ENCODE data around the gene APRT.
"Not testable (repeated sequence)": the region's sequence is repeated elsewhere in the genome, so short reads cannot be mapped to it uniquely, and the experiment has no call there.

Gene APRT

DNA sequence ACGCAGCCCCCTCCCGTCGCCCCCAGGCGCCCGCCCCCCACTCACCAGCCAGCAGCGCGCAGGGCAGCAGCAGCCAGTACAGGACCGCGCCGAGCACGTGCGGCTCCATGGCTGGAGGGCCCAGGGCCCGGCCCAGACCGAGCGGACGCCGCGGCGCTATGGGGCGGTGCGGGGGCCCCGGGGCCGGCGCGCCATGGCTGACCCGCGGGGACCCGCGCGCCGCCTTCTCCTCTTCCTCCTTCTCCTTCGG lies 26.9 kb downstream of the APRT start:
- no peak for DNase-seq

DNA sequence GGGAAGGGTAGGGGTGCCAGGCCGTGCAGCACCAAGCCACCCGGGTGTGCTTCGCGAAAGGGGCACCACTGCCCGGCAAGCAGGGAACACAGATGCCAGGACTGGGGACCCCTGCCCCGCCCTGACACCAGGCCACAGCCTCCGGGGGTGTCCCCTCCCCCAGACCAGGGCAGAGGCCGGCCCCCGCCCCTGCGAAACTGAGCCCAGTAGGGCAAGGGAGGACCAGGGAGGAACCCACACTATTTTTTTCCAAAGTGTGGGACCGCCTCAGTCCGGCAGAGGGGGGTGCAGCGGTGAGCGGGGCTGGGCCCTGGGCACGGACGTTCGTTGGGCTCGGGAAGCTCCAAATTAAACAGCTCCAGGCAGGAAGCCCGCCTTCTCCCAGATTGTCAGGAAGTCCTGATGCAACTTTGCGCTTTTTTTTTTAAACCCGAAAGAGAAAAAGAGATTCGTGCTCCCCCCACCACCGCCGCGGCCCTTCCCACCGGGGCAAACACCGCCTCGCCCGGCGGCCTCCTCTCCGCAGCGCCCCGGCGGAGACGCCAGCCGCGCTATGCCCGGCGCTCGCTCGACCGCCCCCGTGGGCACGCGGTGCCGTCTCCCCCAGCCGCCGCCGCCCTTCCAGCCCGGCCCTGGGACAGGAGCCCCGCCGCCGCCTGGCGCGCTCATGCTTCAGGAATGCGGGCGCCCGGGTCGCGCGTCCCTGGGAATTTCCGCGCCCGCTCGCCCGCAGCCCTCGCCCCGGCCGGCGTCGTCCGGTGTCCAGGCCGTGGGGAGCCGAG lies 27.5 kb downstream of the APRT start:
- DNase-seq: peak; percentile 65 to 76

DNA sequence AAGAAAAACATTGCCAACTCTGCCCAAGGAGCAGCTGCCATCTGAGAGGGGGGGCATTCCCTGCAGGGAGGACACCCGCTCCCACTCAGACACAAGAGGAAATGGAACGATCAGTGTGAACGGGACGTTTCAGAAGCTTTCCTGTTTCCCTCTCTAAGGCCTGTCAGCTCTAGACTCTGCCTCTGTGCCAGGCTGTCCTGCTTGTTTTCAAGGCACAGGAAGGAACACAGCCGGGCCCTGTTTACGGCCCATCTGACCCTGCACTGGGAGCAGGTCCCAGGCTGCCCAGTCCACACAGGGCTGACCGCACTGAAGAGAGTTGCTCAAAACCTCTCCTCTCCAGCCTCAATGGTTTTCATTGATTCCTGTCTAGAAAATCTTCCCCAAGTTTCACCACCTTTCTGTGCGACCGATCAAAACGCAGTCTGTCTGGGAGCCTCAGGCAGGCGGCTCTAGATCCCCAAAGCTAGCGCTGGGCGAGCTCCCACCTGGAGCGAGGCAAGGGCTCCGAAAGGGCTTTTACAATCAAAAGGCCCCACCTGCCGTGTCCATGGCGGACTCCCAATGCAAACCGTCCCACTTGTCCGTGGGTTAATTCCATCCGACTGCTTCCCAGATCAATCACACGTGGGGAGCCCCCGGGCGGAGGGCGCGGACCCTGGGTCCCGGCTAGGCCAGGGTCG lies 28.2 kb downstream of the APRT start:
- peak in 1 of 2 donors; percentile 65 for DNase-seq

DNA sequence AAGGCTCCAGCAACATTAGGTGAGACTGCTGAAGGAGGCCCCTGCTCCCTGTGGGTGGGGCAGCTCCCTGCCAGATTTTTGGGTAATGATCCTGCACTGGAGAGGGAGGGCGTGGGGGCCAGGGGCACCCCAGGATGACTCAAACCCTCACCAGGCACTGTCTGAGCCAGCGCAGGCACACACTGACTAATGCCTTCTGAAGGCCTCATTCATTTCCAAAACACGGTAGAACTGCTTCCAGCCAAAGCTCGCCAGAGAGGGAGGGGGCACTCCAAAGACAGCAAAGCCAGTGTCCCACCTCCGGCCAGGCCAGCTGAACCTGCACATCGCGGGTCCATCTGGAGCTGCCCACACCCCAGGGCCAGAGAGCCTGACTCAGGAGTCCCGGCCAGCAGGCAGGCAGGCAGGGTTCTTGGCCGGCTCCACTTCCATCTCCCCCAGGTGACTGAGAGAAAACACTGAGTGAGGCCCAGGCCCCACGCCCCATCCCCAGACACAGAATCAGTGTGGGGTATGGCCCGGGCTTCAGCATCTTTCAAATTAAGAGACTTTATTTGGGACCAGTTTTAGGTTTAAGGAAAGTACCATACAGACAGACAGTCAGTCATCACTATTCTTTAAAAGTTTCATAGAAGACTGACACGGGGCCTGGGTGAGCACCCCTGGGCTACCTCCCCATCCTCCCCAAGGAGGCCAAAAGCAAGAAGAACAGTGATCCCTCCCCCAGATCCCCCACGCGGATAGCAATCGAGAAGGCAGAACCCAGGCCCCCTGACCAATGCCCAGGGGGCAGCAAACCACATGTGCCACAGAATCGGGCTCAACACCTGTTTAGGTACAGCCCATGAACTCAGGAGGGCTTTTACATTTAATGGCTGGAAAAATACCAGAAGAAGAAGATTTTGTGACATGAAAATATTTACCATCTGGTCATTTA lies 29.0 kb downstream of the APRT start:
- peak; percentile 60 to 82 for DNase-seq

DNA sequence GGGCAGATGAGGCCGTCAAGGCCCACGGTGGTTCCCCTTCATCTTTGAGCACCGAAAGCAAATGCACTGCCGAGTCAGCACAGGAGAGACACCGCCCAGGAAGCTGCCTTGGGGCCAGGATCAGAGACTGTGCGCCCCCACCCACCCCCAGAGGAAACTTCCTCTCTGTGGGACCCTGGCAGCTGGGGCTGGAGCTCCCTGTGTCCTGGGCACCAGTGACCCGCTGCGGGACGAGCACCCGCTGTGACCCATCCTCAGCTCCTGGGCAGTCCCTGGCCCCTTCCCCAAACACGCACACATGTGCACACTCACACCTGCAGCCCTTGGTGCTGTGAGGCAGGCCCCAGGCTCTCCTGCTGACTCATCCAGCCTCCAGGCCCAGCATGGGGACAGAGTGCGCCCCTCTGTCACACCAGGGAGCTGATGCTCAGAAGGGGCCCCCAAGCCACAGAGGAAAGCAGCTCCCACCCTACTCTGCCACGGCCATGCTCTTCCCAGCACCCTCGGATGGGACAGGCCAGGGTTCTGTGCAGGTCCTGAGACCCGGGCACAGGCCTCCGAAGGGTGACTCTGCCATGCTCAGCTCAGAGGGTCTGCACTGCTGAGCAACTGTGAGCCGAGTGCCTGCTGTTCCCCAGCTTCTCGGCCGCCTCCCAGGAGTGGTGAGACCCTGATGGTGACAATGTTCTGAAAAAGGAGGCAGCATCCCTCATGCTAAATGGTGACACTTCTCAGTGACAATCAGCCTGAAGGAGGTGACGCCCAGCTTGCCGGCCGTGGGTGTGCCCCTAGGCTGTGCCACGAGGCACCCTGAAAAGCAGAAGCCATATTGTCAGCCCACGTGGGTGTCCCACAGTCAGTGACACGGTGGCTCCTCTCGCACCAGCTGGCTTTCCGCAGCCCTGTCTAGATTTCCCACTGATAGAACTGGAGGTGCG lies 30.3 kb downstream of the APRT start:
- peak; percentile 92 to 95 for DNase-seq

DNA sequence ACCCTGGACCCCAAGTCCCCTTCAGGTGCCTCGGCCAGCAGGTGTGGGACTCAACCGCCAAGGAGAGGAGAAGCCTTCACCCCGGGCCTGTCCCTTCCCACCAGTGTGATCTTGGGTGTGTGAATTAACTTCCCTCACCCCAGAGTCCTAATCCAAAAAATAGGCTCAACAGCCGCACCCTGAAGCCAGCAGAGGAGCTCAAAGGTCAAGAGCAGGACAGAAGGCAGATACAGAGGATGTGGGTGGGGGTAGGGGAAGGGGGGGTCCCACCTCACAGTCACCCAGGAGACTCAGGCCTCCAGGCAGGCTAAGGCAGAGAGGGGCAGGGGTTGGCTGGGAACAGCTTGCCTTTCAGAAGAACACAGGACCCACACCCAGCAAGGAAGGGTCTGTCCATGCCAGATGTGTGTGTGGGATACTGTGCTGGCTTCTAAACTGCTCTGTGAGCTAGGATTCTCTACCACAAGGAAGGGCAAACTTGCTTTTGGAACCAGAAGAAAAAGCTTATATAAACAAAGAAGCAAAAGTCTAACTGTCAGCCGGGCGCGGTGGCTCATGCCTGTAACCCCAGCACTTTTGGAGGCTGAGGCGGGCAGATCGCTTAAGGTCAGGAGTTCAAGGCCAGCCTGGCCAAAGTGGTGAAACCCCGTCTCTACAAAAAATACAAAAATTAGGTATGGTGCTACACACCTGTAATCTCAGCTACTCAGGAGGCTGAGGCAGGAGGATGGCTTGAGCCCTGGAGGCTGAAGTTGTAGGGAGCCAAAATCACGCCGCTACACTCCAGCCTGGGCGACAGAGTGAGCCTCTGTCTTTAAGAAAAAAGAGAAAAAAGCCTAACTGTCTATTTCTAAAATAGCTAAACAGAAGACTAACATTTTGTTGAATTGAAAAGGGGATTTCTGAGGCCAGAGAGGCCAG lies 31.3 kb downstream of the APRT start:
- no peak for DNase-seq

DNA sequence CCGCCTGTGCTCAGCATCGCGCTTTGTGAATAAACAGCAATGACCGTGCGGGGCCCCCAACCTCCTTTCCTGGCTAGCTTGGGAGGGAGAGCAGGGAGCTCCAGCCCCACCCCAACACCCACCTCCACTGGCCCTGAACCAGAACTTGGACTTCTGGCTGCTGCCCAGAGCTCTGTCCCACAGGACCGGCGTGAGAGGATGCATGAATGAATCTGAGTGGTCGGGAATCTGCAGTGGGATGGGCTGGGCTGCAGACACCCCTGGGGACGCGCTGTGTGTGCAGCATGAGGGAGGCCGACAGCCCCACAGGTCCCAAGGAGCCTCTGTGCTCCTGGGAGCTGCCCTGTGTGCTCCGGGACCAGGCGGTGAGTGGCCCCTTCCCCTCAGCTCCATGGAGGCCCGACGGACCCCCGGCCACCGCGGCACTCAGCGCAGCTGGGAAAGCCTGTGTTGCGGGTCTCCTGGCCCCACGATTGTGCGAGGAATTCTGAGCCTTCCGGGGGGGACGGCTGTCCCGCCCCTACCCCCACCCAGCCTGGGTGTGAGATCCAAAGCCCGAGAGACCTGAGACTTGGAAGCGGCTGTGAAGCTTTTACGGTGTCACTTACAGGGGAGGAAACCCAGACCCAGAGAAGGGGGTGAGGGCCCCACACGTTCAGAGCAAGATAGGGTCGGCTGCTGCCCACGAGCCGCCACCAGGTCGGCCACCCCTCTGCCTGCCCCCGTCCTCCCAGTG lies 32.2 kb downstream of the APRT start:
- DNase-seq: no peak

DNA sequence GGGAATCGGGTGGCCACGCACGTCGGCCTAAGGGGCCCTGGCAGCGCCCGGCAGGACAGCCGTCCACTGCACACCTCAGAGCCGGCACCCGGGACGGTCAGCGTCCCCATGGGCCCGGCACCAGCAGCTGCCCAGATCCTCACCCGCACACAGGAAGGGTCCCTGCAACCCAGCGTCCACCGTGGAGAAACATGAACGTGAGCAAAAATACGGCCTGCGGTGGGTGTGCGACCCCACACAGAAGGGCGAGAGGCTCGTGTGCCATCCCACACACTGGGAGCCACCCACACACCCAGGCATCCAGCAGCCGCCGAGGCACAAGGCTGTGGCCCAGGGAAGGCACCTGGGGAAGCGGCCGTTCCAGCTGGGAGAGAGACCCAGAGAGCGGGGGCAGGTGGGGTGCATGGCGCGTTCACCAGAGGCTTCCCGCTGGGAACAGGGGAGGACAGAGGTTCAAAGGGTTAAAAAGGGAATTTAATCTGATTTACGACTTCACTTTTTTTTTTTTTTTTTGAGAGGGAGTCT lies 33.1 kb downstream of the APRT start:
- no peak for DNase-seq

DNA sequence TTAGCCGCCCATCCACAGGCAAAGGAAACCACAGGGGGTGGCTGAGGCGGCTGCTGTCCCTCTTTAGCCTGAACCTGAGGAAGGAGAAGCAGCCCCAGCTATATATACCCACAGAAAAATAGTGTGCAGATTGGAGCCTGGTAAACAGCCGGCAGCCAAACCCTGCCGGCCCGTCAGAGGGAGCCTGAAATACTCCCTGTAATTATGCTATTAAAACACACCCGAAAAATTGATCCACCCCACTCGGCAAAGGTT lies 33.5 kb downstream of the APRT start:
- DNase-seq: no peak

DNA sequence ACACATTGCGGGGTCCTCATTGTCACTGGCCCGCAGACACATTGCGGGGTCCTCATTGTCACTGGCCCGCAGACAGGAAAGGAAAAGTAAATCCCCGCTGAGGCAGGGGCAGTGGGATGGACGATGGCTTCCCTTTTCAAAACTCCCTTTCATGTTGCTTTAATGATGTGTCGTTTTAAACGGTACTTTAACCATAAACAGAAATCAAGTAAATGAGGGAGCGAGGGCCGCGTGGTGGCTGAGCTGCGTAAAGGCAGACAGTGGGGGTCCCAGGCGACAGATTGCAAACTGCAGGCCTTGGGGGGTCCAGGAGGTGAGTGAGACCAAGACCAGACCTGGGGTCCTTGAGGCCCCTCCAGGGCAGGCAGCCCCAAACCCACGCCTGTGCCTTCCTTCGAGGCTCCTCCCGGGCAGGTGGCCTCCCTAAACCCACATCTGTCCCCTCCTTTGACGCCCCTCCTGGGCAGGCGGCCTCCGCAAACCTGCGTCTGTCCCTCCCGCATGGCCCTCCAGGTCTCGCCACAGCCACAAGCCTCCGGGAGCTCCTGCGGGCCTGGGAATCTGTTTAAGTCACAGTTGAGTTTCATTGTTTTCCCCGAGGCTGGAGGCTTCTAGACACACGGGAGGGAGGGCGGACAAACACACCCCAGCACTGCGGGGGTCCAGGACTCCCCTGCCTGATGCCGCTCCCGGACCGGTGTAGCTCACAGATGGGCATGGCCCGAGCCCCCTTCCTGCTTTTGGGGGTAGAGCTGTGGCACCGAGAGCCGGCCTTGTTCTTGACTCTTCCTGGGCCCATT lies 34.1 kb downstream of the APRT start:
- DNase-seq: no peak

DNA sequence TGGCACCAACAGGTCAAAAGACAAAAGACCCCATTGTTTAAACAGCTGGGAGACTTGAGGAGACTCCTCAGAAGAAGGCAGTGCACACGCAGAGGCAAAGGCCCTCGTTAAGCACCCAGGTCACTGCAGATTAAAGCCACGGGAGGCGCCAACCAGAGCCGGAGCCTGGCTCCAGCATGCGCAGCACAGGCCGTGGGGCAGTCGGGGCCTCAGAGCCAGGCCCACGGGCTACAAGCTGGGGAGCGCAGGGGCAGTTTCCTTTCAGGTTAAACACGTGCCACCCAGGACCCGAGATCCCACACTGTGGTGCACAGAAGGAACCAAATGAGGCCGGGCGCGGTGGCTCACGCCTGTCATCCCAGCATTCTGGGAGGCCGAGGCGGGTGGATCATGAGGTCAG lies 35.9 kb downstream of the APRT start:
- DNase-seq: no peak

DNA sequence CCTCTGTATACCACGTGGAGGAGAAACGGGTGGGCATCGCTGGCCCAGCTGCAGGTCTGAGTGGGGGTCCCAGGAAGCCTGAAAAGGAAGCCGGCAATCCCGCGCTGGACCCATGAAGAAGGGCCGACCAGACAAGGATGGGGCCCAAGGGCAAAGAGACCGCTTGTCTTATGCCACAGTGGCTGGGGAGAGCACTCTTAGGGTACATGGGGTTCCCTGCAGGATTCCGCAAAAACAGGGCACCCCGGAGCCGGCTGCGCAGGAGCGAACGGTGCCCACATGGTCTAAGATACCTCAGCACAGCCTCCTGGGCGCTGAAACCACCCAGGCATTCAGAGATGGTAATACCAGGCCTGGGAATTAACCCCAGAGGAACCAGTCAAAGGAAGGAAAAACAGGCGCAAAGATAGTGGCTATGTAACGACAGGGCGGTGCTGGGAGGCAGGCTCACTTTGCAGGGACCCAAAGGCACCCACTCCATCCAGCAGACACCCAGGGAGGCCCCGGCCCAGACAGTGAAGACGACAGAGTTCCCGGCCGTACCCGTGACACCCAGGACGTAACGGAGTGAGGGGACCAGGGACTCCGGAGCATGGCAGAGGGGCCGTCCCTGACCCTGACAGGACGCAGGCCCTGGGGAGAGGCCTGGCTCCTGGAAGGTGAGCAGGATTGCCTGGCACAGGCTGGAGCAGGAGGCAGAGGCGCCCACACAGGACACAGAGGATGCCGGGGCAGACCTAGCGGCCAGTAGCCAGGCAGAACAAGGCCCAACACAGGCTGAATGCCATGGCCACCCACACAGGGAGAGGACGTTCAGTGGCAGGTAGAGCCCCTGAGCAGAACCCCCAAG lies 37.0 kb downstream of the APRT start:
- no peak for DNase-seq

DNA sequence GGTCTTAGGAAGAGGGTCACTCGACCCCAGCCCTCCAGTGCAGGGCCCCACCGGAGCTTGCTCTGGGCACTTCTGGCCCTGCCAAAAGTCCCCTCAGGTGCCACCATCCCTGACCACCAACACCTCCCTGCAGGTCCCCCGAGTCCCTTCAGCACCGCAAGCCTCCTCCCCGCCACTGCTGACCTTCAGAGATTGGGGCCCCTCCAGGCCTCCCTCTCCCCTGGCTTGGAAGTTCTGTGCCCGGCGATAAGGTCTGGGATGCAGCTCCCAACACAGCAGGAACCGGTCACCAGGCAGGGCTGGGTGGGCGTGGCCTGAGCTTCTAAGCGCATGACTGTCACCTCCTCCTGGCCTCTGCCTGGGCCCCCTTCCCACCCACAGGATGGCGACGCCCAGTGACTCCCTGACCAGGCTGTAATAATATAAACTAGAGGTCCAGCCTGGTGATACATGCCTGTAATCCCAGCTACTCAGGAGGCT lies 37.9 kb downstream of the APRT start:
- peak; percentile 73 to 88 for DNase-seq

DNA sequence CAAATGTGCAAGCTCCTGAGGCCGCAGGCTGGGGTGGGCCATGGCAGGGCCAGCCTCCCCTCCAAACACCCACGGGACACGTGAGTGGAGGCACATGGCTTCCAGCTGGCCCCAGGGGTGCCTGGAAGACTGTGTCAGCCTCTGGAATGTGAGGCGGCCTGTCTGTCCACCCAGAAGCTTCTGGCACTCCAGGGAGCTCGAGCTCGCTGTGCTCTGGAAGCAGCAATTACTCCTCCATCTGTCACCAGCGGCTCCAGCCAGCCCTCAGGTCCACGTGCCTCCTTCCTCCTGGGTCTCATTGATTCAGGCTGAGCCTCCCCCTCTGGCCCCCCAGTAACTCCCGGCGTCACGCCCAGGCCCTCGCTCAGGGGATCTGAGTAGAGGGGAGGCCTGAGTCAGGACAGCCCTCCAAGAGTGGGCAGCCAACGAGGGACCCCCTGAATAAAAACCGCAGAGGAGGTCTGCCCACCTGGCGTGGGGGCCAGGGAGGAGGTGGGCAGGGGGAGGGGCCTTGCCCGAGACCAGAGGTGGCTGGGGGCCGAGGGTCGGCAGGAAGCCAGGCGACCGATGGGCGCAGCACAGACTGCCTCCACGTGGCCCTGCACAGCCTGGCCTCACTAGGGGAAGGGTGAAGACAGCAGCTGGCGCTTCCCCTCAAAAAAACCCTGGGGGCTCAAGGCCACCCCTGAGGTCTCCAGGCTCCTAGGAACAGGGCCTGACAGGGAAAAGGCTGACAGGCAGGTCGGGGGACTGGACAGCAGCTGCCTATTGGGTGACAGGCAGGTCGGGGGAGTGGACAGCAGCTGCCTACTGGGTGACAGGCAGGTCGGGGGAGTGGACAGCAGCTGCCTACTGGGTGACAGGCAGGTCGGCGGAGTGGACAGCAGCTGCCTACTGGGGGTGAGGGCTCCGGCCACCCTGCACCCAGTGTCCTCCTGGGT lies 38.6 kb downstream of the APRT start:
- DNase-seq: no peak

DNA sequence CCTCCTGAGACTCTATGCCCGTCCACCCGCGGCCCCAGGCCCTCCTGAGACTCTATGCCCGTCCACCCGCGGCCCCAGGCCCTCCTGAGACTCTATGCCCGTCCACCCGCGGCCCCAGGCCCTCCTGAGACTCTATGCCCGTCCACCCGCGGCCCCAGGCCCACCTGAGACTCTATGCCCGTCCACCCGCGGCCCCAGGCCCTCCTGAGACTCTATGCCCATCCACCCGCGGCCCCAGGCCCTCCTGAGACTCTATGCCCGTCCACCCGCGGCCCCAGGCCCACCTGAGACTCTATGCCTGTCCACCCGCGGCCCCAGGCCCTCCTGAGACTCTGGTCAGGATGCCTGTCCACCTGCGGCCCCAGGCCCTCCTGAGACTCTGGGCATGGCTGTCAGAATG lies 39.9 kb downstream of the APRT start:
- DNase-seq: not testable (repeated sequence)

DNA sequence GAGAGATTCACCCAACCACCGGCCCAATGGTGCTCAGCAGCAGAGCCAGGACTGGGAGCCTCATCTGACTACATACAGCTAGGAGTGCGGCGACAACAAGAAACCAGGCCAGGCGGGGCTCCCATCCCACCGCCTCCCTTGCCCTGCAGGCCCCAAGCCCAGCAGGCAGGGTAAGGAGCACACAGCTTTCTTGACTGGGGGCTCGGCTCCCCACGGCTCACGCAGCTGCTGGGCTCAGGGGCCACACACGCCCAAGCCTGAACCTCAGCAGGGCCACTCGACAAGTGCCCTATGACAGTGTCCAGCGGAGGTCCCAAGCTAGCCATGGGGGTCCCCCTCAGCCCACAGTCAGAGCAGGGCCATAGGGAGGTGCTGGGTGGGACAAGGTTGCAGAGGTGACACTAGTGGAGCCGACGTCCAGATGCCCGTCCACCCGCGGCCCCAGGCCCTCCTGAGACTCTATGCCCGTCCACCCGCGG lies 40.4 kb downstream of the APRT start:
- no peak for DNase-seq
